HL-60 (cell line): ENCODE results near the gene RFX7.

Experiments
- DNase-seq, 2 experiments: peaks; one replicate each; pipeline ENCODE4 v3.0.0-alpha.2; 2010 to 2020; ENCODE audit warnings: low read depth in 1 of 2, low spot score in 1 of 2
- H3K27ac ChIP-seq: fragments of 250-450 bp; sonication (Bioruptor Pico); replicated peaks from 2 replicates; pipeline ENCODE4 v1.5.1; 2020; ENCODE audit warnings: mild to moderate bottlenecking, moderate library complexity
- H3K27me3 ChIP-seq: fragments of 250-450 bp; sonication (Bioruptor Pico); 2 replicates; pipeline ENCODE4 v1.5.1; 2021; ENCODE audit warnings: mild to moderate bottlenecking, moderate library complexity; ENCODE audit not compliant: insufficient read depth, poor library complexity, severe bottlenecking
- H3K4me3 ChIP-seq: replicated peaks from 2 replicates; pipeline ENCODE4 v1.5.1; 2011; ENCODE audit warnings: mild to moderate bottlenecking, control low read depth, low read length; ENCODE audit not compliant: insufficient read depth
- GABPA ChIP-seq: IDR thresholded peaks from 2 replicates; pipeline ENCODE4 v1.6.1; 2012; ENCODE audit warnings: low read depth
- POLR2AphosphoS5 ChIP-seq: IDR thresholded peaks from 2 replicates; pipeline ENCODE4 v1.6.1; 2012; ENCODE audit warnings: low read depth
- SPI1 ChIP-seq: IDR thresholded peaks from 2 replicates; pipeline ENCODE4 v1.6.1; 2012; ENCODE audit warnings: low read depth, mild to moderate bottlenecking, borderline replicate concordance
- TF ChIP-seq, protein P1 (sequence below): IDR thresholded peaks from 2 replicates; pipeline ENCODE4 v1.6.1; 2012; ENCODE audit warnings: low read depth; ENCODE audit not compliant: insufficient replicate concordance
- TF ChIP-seq, protein P2 (sequence below): IDR thresholded peaks from one replicate; pipeline ENCODE4 v1.5.1; 2011; ENCODE audit warnings: low read length, control low read depth, inconsistent platforms; ENCODE audit not compliant: insufficient read depth

Gene RFX7

DNA sequence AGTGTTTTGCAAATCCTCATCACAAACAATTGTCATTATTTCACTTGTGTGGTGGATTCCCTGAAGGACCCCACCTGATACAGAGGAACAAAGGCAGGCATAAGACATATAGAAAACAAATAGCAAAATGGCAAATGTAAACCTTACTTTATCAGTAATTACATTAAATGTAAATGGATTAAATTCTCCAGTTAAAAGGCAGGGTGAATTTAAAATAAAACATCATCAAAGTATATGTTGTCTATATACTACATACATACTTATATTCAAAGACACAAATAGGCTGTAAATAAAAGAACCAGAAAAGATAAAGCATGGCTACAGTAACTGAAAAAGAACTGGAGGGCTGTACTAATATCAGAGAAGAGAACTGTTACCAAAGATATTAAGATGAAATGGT is 117.3 kb downstream of the RFX7 start:
- TF ChIP-seq, protein P1, sequence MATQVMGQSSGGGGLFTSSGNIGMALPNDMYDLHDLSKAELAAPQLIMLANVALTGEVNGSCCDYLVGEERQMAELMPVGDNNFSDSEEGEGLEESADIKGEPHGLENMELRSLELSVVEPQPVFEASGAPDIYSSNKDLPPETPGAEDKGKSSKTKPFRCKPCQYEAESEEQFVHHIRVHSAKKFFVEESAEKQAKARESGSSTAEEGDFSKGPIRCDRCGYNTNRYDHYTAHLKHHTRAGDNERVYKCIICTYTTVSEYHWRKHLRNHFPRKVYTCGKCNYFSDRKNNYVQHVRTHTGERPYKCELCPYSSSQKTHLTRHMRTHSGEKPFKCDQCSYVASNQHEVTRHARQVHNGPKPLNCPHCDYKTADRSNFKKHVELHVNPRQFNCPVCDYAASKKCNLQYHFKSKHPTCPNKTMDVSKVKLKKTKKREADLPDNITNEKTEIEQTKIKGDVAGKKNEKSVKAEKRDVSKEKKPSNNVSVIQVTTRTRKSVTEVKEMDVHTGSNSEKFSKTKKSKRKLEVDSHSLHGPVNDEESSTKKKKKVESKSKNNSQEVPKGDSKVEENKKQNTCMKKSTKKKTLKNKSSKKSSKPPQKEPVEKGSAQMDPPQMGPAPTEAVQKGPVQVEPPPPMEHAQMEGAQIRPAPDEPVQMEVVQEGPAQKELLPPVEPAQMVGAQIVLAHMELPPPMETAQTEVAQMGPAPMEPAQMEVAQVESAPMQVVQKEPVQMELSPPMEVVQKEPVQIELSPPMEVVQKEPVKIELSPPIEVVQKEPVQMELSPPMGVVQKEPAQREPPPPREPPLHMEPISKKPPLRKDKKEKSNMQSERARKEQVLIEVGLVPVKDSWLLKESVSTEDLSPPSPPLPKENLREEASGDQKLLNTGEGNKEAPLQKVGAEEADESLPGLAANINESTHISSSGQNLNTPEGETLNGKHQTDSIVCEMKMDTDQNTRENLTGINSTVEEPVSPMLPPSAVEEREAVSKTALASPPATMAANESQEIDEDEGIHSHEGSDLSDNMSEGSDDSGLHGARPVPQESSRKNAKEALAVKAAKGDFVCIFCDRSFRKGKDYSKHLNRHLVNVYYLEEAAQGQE = no peak
- TF ChIP-seq SPI1 (no peak), GABPA (no peak)
- TF ChIP-seq, protein P2, sequence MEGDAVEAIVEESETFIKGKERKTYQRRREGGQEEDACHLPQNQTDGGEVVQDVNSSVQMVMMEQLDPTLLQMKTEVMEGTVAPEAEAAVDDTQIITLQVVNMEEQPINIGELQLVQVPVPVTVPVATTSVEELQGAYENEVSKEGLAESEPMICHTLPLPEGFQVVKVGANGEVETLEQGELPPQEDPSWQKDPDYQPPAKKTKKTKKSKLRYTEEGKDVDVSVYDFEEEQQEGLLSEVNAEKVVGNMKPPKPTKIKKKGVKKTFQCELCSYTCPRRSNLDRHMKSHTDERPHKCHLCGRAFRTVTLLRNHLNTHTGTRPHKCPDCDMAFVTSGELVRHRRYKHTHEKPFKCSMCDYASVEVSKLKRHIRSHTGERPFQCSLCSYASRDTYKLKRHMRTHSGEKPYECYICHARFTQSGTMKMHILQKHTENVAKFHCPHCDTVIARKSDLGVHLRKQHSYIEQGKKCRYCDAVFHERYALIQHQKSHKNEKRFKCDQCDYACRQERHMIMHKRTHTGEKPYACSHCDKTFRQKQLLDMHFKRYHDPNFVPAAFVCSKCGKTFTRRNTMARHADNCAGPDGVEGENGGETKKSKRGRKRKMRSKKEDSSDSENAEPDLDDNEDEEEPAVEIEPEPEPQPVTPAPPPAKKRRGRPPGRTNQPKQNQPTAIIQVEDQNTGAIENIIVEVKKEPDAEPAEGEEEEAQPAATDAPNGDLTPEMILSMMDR = no peak
- H3K27me3 ChIP-seq = no peaks in the 10 kb centered on the region
- DNase-seq = no peak
- H3K27ac ChIP-seq = no peak overlapping the region
- no peak overlapping the region for H3K4me3 ChIP-seq

- DNase-seq = no peak
- Histone ChIP-seq H3K27ac (no peak overlapping the region), H3K4me3 (no peak overlapping the region), H3K27me3 (no peaks in the 10 kb centered on the region)
- TF ChIP-seq GABPA = no peak
- TF ChIP-seq, protein P2 = no peak
These were observed 119.3 kb downstream of the RFX7 start for GRCh38 chr15:56124391-56124790.

GRCh38 chr15:56105855-56106254 is 137.8 kb downstream of the RFX7 start:
- TF ChIP-seq SPI1 = no peak
- H3K27me3 ChIP-seq = no peaks in the 10 kb centered on the region
- H3K27ac ChIP-seq = no peak overlapping the region
- H3K4me3 ChIP-seq = no peak overlapping the region
- DNase-seq = no peak

- no peak for DNase-seq
- Histone ChIP-seq H3K4me3 (no peak overlapping the region), H3K27ac (no peak overlapping the region), H3K27me3 (no peaks in the 10 kb centered on the region)
- no peak for TF ChIP-seq GABPA
- TF ChIP-seq POLR2AphosphoS5 = no peak
- TF ChIP-seq, protein P2 = no peak
- TF ChIP-seq SPI1 = no peak
- TF ChIP-seq, protein P1 = no peak
These were observed 141.2 kb downstream of the RFX7 start for GRCh38 chr15:56102441-56102840.
